Activated T-helper 9 cell treated with anti-CD3 and anti-CD28 coated beads, Interleukin-2, amount 50 U/mL, for 16 hours (primary cell): ENCODE measurements around the gene FRYL.
"Not testable (repeated sequence)": the region's sequence is repeated elsewhere in the genome, so short reads cannot be mapped to it uniquely, and the experiment has no call there.

Experiments used
- DNase-seq: peaks from one replicate; pipeline ENCODE4 v3.0.0-alpha.2; 2020; ENCODE audit warnings: low read depth

The FRYL gene

GRCh38 chr4:48698029-48698971 is 81.8 kb downstream of the FRYL start:
- no peak for DNase-seq

DNA sequence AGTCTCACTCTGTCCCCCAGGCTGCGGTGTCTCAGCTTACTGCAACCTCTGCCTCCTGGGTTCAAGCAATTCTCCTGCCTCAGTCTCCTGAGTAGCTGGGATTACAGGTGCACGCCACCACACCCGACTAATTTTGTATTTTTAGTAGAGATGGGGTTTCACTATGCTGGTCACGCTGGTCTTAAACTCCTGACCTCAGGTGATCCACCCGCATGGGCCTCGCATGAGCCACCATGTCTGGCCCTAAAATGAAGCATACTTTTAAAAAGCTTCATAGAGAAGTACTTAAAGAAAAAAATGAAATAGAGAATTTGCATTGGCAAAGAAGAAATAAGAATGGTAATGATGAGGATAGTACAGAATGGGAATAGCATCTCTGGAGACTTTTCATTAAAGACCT is 82.6 kb downstream of the FRYL start:
- DNase-seq, result not testable (repeated sequence)

GRCh38 chr4:48694824-48695223 is 85.3 kb downstream of the FRYL start:
- no peak for DNase-seq

GRCh38 chr4:48693856-48694574 is 86.1 kb downstream of the FRYL start:
- no peak for DNase-seq

- DNase-seq, result no peak
These were observed 87.2 kb downstream of the FRYL start for GRCh38 chr4:48692897-48693296.

- DNase-seq, result no peak
These were observed 88.0 kb downstream of the FRYL start for GRCh38 chr4:48692044-48692443.

- no peak for DNase-seq
These were observed 91.1 kb downstream of the FRYL start for GRCh38 chr4:48688953-48689352.

GRCh38 chr4:48687313-48688051 is 92.6 kb downstream of the FRYL start:
- DNase-seq, result no peak

DNA sequence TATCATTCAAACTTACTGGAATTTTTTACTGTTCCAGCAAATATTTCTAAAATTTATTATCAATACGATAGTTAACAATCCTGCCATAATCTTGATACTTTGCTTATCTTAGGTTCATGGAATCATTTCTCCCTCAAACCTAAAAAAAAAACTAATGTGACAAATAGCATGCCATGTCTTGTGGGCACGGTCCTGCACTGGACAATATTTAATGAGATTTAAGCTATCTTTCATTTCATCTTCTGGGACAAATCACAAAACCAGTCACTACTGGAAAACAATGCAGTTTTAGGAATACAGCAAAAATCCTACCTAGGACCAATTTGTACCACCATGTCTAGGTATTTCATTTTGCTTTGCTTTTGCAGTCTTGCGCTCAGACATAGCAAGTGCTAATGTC is 93.7 kb downstream of the FRYL start:
- DNase-seq, result no peak

- no peak for DNase-seq
These were observed 96.1 kb downstream of the FRYL start for GRCh38 chr4:48683784-48684666.

- not testable (repeated sequence) for DNase-seq
These were observed 97.2 kb downstream of the FRYL start for GRCh38 chr4:48682870-48683269.

DNA sequence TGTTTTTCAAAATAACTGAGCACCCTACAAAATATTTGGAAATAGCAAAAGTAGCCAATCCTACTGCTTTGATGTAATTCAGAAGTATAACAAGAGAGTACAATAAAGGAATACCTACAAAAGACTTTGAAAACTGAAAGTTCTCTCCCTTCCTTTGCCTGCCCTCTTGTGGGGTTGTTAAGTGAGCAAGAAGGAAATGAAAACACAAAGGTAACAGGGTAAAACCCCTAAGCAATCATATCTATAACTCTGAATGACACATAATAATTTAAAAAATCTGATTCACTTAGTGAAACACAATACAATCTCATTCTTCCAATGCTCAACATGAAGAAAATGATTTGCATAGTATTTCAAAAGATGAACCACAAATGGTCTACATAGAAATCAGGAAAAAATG is 98.2 kb downstream of the FRYL start:
- DNase-seq, result no peak

- DNase-seq, result no peak
These were observed 99.1 kb downstream of the FRYL start for GRCh38 chr4:48680848-48681568.

GRCh38 chr4:48673537-48673936 is 106.5 kb downstream of the FRYL start:
- DNase-seq, result no peak

DNA sequence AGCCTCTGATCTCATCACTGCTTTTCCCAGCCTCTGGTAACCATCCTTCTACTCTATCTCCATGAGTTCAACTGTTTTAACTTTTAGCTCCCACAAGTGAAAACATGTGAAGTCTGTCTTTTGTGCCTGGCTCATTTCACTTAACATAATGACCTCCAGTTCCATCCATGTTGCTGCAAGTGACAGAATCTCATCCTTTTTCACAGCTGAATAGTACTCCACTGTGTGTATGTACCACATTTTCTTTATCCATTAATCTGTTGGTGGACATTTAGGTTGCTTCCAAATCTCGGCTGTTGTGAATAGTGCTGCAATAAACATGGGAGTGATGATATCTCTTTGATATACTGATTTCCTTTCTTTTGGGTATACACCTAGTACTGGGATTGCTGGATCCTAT is 109.5 kb downstream of the FRYL start:
- DNase-seq, result no peak

DNA sequence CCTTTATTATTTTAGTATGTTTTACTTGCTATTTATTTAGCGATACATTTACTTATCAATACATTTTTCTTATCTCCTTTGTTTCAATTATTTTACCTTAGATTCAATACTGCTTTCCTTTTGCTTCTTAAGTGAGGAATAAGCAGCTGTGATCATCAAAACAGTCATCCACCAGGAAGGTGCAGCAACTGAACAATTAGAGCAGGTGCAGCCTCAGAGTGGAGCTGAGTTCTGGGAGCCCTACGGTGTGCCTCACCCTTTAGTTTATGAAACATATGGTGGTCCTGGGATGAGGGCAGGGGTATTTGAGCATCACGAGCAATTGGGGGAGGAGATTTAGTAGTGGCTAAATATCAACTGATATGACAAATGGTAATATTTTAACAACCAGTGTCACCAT is 111.0 kb downstream of the FRYL start:
- no peak for DNase-seq

- no peak for DNase-seq
These were observed 111.6 kb downstream of the FRYL start for GRCh38 chr4:48668254-48669017.

- no peak for DNase-seq
These were observed 112.9 kb downstream of the FRYL start for GRCh38 chr4:48667148-48667547.

DNA sequence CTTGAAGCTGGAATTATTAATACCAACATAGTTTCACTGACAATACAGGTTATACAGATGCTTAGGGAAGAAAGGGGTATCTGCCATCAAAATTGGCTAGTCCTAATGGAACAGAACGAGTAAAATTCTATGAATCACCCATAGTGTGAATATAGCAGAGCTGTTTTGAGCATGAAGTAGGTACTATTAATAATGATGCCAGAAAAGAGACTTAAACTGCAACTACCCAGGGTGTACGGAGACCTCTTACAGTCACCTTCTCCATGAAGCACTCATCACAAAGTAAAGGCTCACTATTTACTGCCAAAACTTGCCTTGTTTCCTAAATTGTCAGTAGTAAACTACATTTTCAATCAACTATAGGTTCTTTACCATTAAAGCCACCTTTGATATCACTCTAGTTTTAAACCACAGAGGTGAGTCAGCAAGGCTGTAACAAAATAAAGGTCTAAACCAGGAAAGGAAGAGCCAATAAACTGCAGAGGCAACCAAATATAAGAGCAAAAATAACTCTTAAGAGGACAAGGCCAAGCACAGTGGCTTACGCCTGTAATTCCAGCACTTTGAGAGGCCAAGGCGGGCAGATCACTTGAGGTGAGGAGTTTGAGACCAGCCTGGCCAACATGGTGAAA is 114.4 kb downstream of the FRYL start:
- no peak for DNase-seq

DNA sequence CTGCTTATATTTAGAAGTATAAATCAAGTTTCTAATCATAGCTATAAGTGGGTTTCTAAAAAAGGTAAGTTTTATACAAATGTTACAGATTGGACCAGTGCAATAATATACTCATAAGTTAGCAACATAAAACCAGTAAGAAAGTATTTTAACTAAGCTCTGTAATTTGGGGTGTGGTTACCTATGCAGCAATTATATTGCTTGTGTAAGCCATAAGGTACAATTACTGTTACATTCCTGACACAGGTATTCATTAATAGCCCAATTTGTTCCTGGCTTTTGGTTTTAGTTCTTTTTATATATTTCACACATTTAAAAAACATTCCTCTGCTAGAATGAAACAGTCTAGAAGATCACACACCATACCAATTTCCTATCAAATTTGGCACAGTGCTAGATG is 115.1 kb downstream of the FRYL start:
- DNase-seq, result no peak
